ENCODE data around the gene EMSY.

Gene EMSY

DNA sequence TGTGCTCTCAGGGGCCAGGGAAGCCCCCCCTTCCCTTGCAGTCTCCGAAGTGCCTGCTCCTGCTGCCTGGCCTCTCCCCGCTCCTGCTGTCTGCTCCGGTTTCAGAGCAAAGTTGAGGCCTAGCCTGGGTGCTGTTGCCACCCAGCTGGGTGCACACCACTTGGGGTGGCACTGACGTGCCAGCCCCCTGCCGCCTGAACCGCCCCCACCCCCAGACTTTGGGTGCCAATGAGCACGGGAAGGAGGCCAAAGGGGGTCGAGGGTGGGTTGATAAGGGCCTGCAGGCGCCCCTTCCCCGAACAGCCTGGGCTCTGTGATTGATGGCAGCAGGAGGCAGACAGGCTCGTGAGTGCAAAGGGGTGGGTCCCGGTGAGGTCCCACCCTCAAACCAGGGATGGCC, 48.2 kb downstream of the EMSY start:
- H3K9me3 ChIP-seq (ENCODE audit: control insufficient read depth, low read length), result no peaks in the 10 kb centered on the region
- no peak for DNase-seq
- no peaks in the 10 kb centered on the region for H3K27me3 ChIP-seq (replicated peaks; ENCODE audit: control insufficient read depth, insufficient read depth, low read length, poor library complexity, severe bottlenecking)
- no peak overlapping the region for H3K4me3 ChIP-seq (ENCODE audit: insufficient read depth, low read depth, low read length, poor library complexity, severe bottlenecking)
- H3K4me1 ChIP-seq (ENCODE audit: control insufficient read depth, insufficient read depth, low read length, poor library complexity, severe bottlenecking), result no peaks in the 10 kb centered on the region
- H3K36me3 ChIP-seq (ENCODE audit: control insufficient read depth, insufficient read depth, low read length), result peaks cover 15% of the 10 kb centered on the region
- H3K27ac ChIP-seq (ENCODE audit: insufficient read depth, low read length, poor library complexity, severe bottlenecking), result no peak overlapping the region

DNA sequence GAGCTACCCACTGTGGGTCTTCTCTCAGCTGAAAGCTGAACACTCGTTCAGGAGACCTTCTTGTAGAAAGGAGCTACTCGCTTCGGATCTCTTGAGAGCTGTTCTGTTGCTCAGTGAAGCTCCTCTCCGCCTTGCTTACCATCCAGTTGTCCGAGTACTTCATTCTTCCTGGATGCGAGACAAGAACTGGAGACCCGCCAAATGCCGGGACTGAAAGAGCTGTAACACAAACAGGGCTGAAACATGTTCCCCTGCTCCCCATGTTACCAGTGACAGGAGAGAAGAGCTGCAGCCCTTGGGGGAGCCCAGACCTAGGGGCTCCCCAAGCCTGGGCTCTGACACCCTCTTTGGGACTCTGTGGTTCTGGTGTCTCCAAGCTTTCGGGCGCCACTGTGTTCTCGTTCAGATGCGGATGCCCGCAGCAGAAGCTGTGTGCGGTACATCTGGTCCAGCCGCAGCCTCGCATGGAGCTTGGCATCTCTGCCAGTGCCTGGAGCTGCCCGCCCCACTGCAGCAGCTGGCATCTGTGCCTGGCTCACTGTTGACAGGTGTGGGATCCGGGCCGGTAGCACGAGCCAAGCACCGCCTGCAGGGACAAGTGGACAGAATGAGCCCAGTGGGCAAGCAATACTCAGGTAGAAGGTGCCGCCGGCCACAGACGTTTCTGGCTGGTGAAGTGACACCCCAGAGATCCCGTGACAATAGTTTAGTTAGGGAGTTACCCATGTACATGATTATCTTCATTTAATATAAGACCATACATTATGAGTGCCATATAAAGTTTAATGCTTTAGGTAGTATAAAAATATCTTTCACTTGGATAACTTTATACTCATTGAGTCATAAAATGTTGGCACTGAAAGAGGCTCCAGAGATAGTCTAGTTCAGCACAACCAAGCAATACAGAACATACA, 49.1 kb downstream of the EMSY start:
- Histone ChIP-seq H3K27ac (ENCODE audit: insufficient read depth, low read length, poor library complexity, severe bottlenecking) (no peak overlapping the region), H3K9me3 (ENCODE audit: control insufficient read depth, low read length) (no peaks in the 10 kb centered on the region), H3K4me1 (ENCODE audit: control insufficient read depth, insufficient read depth, low read length, poor library complexity, severe bottlenecking) (no peaks in the 10 kb centered on the region), H3K36me3 (ENCODE audit: control insufficient read depth, insufficient read depth, low read length) (peaks cover 15% of the 10 kb centered on the region), H3K4me3 (ENCODE audit: insufficient read depth, low read depth, low read length, poor library complexity, severe bottlenecking) (no peak overlapping the region), H3K27me3 (replicated peaks; ENCODE audit: control insufficient read depth, insufficient read depth, low read length, poor library complexity, severe bottlenecking) (no peaks in the 10 kb centered on the region)
- DNase-seq, result no peak

DNA sequence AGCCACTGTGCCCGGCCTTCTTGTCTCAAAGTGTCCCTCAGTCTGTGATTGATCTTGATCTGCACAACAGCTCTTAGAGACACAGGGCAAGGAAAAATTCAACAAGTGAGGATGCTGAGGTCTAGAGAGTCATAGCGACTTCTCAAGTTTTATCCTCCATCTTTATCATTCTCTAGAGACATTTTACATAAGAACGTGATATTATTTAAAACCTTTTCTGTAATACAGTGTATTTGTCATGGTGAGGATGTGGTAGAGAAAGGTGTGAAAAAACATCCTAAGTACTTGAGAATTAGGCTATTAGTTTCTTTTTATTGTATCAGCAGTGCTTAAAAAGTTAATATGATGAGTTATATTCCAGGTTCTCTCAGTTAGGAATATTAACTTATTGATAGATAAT, 50.2 kb downstream of the EMSY start:
- no peak overlapping the region for H3K27ac ChIP-seq (ENCODE audit: insufficient read depth, low read length, poor library complexity, severe bottlenecking)
- H3K36me3 ChIP-seq (ENCODE audit: control insufficient read depth, insufficient read depth, low read length), result peaks cover 15% of the 10 kb centered on the region
- no peak for DNase-seq
- no peaks in the 10 kb centered on the region for H3K9me3 ChIP-seq (ENCODE audit: control insufficient read depth, low read length)
- H3K4me1 ChIP-seq (ENCODE audit: control insufficient read depth, insufficient read depth, low read length, poor library complexity, severe bottlenecking), result no peaks in the 10 kb centered on the region
- H3K27me3 ChIP-seq (replicated peaks; ENCODE audit: control insufficient read depth, insufficient read depth, low read length, poor library complexity, severe bottlenecking), result no peaks in the 10 kb centered on the region
- H3K4me3 ChIP-seq (ENCODE audit: insufficient read depth, low read depth, low read length, poor library complexity, severe bottlenecking), result no peak overlapping the region

DNA sequence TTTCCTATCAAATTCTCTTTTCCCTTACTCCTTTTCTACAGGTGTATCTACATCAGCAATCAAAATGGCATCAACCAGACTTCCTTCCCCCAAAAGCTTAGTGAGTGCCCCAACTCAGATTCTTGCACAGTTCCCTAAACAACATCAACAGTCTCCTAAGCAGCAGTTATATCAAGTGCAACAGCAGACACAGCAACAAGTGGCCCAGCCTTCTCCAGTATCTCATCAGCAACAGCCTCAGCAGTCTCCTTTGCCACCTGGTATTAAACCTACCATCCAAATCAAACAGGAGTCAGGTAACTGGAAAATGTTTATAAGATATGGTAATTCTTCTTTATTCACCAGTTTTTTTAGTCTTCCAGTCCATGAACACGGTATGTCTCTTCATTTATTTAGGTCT, 51.4 kb downstream of the EMSY start:
- H3K4me1 ChIP-seq (ENCODE audit: control insufficient read depth, insufficient read depth, low read length, poor library complexity, severe bottlenecking), result no peaks in the 10 kb centered on the region
- peaks cover 15% of the 10 kb centered on the region for H3K36me3 ChIP-seq (ENCODE audit: control insufficient read depth, insufficient read depth, low read length)
- H3K4me3 ChIP-seq (ENCODE audit: insufficient read depth, low read depth, low read length, poor library complexity, severe bottlenecking), result no peak overlapping the region
- H3K27me3 ChIP-seq (replicated peaks; ENCODE audit: control insufficient read depth, insufficient read depth, low read length, poor library complexity, severe bottlenecking), result no peaks in the 10 kb centered on the region
- no peaks in the 10 kb centered on the region for H3K9me3 ChIP-seq (ENCODE audit: control insufficient read depth, low read length)
- DNase-seq, result no peak
- H3K27ac ChIP-seq (ENCODE audit: insufficient read depth, low read length, poor library complexity, severe bottlenecking), result no peak overlapping the region

DNA sequence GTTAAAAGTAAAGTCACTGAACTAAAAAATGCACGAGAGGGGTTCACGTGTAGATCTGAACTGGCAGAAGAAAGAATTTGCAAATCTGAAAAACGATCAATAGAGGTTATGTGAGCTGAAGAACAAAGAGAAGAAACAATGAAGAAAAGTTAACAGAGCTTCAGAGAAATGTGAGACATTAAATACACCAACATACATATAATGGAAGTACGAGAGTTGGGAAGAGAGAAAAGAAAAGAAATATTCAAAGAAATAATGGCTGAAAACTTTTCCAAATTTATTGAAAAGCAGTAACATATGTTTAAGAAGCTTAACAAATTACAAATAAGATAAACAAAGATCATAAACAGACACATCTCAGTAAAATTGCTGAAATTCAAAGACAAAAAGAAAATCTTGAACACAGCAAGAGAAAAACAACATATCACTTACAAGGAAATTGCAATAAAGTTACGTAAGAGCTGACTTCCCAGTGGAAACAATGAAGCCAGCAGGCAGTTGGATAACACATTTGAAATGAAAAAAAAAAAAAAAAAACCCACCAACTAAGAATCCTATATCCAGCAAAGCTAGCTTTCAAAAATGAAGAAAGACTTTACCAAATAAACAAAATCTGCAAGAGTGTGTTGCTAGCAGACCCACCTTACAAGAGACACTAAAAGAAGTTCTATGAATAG, 56.8 kb downstream of the EMSY start:
- no peak for DNase-seq
- Histone ChIP-seq H3K4me3 (ENCODE audit: insufficient read depth, low read depth, low read length, poor library complexity, severe bottlenecking) (no peak overlapping the region), H3K27ac (ENCODE audit: insufficient read depth, low read length, poor library complexity, severe bottlenecking) (no peak overlapping the region), H3K4me1 (ENCODE audit: control insufficient read depth, insufficient read depth, low read length, poor library complexity, severe bottlenecking) (no peaks in the 10 kb centered on the region), H3K9me3 (ENCODE audit: control insufficient read depth, low read length) (no peaks in the 10 kb centered on the region), H3K27me3 (replicated peaks; ENCODE audit: control insufficient read depth, insufficient read depth, low read length, poor library complexity, severe bottlenecking) (no peaks in the 10 kb centered on the region), H3K36me3 (ENCODE audit: control insufficient read depth, insufficient read depth, low read length) (no peaks in the 10 kb centered on the region)

DNA sequence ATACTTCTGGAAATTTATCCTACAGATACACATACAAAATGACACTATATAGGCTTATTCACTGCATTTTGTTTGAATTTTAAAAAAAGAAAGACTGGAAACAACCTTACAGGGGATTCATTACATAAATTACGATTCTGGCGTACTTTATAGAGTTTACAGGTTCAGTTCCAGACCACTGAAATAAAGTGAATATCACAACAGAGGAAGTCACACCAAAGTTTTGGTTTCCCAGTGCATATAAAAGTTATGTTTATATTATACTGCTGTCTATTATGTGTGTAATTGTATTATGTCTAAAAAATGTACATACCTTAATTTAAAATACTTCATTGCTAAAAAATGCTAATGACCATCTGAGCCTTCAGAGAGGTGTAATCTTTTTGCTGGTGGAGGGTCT, 62.0 kb downstream of the EMSY start:
- no peaks in the 10 kb centered on the region for H3K36me3 ChIP-seq (ENCODE audit: control insufficient read depth, insufficient read depth, low read length)
- no peaks in the 10 kb centered on the region for H3K27me3 ChIP-seq (replicated peaks; ENCODE audit: control insufficient read depth, insufficient read depth, low read length, poor library complexity, severe bottlenecking)
- no peaks in the 10 kb centered on the region for H3K9me3 ChIP-seq (ENCODE audit: control insufficient read depth, low read length)
- no peak overlapping the region for H3K4me3 ChIP-seq (ENCODE audit: insufficient read depth, low read depth, low read length, poor library complexity, severe bottlenecking)
- no peak overlapping the region for H3K27ac ChIP-seq (ENCODE audit: insufficient read depth, low read length, poor library complexity, severe bottlenecking)
- H3K4me1 ChIP-seq (ENCODE audit: control insufficient read depth, insufficient read depth, low read length, poor library complexity, severe bottlenecking), result no peaks in the 10 kb centered on the region
- DNase-seq, result no peak

DNA sequence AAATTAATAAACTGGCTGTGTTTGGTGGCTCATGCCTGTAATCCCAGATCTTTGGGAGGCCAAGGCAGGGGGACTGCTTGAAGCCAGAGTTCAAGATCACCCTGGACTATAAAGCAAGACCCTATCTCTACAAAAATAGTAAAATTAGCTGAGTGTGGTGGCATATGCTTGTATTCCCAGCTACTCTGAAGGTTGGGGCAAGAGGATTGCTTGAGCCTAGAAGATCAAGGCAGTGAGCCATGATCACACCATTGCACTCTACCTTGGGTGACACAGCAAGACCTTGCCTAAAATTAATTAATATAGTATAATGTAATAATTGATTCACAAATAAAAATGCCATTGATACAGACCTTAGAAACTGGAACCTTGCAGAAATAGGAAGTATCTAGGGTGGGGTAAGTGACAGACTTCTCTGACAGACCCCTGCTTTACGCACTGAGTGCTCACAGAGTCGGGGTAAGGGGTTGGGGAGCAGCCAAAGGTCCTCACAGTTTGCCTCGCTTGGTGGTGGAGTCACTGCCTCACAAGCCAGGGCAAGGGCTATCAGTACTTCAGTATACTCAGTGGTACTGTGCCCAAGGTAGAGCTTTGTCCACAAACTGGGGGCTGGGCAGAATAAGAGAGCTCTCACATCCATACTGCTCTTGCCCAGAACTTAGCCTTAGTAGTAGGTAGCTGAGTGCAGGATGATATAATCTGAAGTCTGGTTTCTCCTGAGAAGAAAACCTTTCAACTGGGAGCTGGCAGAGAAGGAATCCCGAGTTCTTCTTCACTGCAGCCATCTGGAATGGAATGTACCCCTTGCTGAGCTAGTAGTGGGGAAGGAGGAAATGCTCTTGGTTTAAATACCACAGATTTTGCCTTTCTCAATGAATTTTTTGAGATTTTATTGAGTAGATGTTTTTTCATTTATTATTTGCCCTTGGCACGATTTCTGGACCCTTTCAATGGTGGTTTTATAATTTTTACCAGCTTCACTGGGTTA, 65.5 kb downstream of the EMSY start:
- no peak overlapping the region for H3K27ac ChIP-seq (ENCODE audit: insufficient read depth, low read length, poor library complexity, severe bottlenecking)
- DNase-seq, result no peak

DNA sequence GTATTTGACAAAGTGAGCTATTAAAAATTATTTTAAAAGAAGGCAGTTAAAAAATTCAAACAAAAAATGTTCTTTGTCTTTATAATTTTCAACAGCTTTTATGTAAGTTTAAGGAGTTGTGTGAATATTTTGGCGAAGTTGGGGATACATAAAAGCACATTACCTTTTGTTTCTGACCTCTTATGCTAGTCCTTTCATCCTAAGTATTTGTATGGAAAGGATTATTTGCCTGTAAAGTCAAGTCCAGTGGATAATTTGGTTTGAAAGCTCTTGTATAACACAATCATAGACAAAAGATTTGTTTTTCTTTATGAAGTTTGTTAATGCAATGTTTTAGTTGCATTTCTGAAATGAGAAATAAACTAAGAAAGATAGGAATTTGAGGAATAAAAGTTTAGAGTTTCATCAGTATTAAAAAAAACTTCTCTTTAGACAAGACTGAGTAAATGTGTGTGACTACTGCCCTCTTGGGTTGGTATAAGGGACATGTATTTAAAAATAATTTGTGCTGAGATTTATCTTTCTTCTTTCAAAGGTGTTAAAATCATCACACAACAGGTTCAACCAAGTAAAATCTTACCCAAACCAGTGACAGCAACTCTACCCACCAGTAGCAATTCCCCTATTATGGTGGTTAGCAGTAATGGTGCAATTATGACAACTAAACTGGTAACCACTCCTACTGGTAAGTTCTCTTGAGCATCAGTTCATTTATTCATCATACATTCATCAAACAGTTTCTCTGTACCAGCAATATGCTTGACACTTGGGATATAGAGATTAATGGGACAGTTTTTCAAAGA, 68.2 kb downstream of the EMSY start:
- Histone ChIP-seq H3K4me3 (ENCODE audit: insufficient read depth, low read depth, low read length, poor library complexity, severe bottlenecking) (no peak overlapping the region), H3K36me3 (ENCODE audit: control insufficient read depth, insufficient read depth, low read length) (peaks cover 6% of the 10 kb centered on the region), H3K9me3 (ENCODE audit: control insufficient read depth, low read length) (no peaks in the 10 kb centered on the region), H3K27me3 (replicated peaks; ENCODE audit: control insufficient read depth, insufficient read depth, low read length, poor library complexity, severe bottlenecking) (no peaks in the 10 kb centered on the region), H3K4me1 (ENCODE audit: control insufficient read depth, insufficient read depth, low read length, poor library complexity, severe bottlenecking) (no peaks in the 10 kb centered on the region), H3K27ac (ENCODE audit: insufficient read depth, low read length, poor library complexity, severe bottlenecking) (no peak overlapping the region)
- no peak for DNase-seq

More for the DNA sequence above, 65.5 kb downstream of the EMSY start:
- Histone ChIP-seq H3K4me1 (ENCODE audit: control insufficient read depth, insufficient read depth, low read length, poor library complexity, severe bottlenecking) (no peaks in the 10 kb centered on the region), H3K9me3 (ENCODE audit: control insufficient read depth, low read length) (no peaks in the 10 kb centered on the region), H3K4me3 (ENCODE audit: insufficient read depth, low read depth, low read length, poor library complexity, severe bottlenecking) (no peak overlapping the region), H3K27me3 (replicated peaks; ENCODE audit: control insufficient read depth, insufficient read depth, low read length, poor library complexity, severe bottlenecking) (no peaks in the 10 kb centered on the region), H3K36me3 (ENCODE audit: control insufficient read depth, insufficient read depth, low read length) (no peaks in the 10 kb centered on the region)

DNA sequence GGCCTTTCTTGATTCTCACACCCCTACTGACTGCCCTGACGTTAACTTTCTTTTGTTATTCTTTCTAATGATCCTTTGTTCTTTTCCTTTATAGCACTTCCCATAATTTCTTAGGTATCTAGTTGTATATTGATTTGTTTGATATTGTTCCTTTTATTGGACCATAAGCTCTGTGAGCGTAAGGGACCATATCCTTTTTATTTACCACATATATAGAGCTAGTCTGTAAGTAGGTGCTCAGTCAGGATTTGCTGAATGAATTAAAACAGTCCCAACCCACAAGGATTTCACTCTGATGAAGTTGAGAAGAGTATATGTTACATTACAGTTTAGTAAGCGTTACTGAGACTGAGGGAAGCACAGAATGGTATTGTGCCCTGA, 68.8 kb downstream of the EMSY start:
- H3K4me3 ChIP-seq (ENCODE audit: insufficient read depth, low read depth, low read length, poor library complexity, severe bottlenecking), result no peak overlapping the region
- no peaks in the 10 kb centered on the region for H3K4me1 ChIP-seq (ENCODE audit: control insufficient read depth, insufficient read depth, low read length, poor library complexity, severe bottlenecking)
- H3K9me3 ChIP-seq (ENCODE audit: control insufficient read depth, low read length), result no peaks in the 10 kb centered on the region
- peaks cover 10% of the 10 kb centered on the region for H3K36me3 ChIP-seq (ENCODE audit: control insufficient read depth, insufficient read depth, low read length)
- H3K27me3 ChIP-seq (replicated peaks; ENCODE audit: control insufficient read depth, insufficient read depth, low read length, poor library complexity, severe bottlenecking), result no peaks in the 10 kb centered on the region
- DNase-seq, result no peak
- no peak overlapping the region for H3K27ac ChIP-seq (ENCODE audit: insufficient read depth, low read length, poor library complexity, severe bottlenecking)

Data from effector memory CD4-positive, alpha-beta T cell (primary cell).